Stimulated activated CD8-positive, alpha-beta memory T cell treated with anti-CD3 and anti-CD28 coated beads, Interleukin-15, amount 100 ng/mL, for 4 hours (primary cell): ENCODE results near the gene ACP2.
A peak's percentile ranks its signal among the peaks of the same experiment; 100 is the strongest.

Experiments
- DNase-seq, 2 donors: peaks; one replicate each; pipeline ENCODE4 v3.0.0-alpha.2; 2020; ENCODE audit warnings: low read depth in 2 of 2

The ACP2 gene, protein sequence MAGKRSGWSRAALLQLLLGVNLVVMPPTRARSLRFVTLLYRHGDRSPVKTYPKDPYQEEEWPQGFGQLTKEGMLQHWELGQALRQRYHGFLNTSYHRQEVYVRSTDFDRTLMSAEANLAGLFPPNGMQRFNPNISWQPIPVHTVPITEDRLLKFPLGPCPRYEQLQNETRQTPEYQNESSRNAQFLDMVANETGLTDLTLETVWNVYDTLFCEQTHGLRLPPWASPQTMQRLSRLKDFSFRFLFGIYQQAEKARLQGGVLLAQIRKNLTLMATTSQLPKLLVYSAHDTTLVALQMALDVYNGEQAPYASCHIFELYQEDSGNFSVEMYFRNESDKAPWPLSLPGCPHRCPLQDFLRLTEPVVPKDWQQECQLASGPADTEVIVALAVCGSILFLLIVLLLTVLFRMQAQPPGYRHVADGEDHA

DNA sequence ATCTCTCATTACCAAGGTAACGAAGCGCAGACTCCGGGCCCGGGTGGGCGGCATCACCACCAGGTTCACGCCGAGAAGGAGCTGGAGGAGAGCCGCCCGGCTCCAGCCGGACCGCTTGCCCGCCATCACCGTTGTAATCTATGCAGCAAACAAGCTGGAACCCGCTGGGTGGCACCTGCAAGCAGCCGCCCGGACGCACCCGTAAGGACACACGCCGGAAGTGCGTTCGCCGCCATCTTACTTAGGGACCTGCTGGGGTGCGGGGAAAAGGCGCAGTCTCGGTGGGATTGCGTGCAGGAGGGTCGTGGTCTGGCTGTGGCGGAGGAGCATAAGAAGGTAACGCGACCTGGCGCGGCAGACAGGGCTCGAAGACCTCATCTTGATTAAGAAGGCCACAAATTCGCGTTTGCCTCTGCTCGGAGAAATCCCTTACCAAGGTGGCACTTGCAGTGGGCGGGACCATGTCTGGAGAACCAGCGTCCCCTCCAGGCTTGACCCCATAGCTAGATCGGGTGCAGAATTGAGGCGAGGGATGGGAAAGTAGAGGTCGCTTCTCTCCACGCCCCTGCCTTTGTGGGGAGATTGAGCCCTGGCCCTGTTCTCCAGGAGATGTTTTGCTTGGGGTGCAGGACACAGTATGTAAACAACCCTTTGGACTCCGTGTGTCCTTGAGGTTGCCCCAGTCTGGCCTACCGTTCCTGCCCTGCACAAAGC is at the start of gene ACP2:
TSS of gene ACP2 (minus strand) at position 151 of the 714 bp plus-strand sequence. CDS start at position 126, 25 bp downstream.
- peak; percentile 67 to 71 for DNase-seq

DNA sequence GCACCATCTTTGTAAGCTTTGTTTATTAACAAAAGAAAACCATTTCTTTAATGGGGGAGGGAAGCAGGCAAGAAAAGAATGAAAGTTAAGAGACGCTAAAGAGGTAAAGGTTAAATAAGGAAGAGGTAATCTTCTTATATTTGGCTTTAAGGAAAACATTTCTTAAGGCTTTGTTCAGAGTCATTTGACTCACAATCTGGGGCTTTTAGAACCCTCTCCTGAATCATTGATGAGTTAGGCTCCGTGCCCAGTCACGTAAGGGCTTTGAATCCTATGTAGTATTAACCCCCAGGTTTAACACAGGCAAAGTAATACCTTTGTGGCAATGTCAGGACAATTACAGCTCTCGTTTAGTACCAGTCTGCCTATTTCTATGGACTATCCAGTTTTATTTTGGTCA is 47.4 kb upstream of the ACP2 start:
- DNase-seq = no peak

DNA sequence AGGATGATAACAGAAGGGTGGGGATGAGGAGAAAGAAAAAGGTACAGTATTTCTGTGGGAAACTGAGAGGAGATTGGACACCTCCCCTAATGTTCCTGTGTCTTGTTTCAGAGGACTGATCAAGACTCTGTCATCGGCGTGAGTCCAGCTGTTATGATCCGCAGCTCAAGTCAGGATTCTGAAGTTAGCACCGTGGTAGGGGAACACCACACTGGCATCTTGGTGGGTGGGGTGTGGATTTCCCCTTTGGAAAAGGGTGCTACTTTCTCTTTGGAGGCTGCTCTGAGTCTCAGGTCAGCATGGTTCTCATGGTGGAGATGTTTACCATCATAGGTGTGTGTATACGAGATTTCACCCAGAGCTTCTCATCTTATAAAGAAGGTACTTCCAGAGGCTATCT is 46.8 kb upstream of the ACP2 start:
- no peak for DNase-seq

DNA sequence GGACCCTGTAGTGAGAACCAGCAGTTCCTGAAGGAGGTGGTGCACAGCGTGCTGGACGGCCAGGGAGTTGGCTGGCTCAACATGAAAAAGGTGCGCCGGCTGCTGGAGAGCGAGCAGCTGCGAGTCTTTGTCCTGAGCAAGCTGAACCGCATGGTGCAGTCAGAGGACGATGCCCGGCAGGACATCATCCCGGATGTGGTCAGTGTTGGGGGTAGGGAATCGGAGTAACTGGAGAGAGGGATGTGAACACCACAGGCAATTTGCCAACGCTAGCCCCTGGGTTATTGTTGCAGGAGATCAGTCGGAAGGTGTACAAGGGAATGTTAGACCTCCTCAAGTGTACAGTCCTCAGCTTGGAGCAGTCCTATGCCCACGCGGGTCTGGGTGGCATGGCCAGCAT is 41.2 kb upstream of the ACP2 start:
- DNase-seq = no peak

DNA sequence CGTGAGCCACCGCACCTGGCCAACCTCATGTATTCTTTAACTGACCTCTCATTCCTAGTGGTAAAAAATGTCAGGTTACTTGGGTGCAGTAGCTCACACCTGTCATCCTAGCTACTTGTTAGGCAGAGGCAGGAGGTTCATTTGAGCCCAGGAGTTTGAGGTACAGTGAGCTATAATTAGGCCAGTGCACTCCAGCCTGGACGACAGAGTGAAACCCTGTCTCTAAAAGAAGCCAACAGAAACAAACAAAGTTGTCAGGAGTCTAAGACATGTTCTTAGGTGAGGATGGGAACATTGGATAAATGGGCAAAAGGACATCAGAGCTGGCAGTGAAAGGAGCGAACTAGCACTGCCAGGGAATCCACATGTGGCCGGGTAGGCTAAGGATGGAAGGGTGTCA is 39.5 kb upstream of the ACP2 start:
- no peak for DNase-seq

DNA sequence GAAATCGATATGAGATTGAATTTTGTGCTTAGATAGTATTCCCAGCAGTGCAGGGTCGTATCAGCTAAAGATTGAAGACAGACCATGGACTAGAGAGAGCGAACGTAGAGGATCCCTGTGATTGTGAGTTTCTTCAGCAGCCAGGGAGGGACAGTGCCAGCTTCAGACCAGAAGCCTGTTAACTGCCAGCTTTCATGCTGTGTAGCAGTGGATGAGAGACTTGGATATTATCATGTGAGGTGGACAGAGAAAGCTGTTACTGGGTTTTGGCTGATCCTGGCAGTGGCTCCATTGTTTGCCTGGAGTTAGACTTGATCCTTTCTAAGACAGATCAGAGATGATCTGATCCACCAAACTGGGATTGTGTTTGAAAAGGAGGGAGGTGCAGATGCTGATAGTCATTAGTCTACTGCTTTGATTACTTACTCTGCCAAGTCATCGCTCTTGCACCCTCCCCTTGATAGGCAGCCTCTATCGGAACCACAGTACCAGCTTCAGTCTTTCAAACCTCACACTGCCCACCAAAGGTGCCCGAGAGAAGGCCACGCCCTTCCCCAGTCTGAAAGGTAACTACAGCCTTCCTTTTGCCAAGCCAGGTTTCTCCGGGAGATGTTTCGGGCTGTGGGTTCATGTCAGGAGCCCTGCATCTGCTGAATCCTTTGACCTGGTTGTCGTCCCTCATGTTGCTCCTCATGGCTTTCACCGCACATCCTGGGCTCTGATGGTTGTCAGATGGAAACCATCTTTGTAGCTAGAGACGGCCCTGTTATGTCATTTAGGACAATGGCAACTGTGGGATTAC is 37.6 kb upstream of the ACP2 start:
- DNase-seq = no peak

DNA sequence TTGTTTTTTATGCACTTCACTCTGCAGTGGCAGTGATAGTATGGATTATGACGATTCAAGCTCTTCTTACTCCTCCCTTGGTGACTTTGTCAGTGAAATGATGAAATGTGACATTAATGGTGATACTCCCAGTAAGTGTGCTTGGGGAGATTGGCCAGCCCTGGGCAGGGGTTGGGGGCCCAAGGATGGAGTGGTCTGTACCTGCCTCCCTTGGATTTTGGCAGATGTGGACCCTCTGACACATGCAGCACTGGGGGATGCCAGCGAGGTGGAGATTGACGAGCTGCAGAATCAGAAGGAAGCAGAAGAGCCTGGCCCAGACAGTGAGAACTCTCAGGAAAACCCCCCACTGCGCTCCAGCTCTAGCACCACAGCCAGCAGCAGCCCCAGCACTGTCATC is 35.5 kb upstream of the ACP2 start:
- no peak for DNase-seq

DNA sequence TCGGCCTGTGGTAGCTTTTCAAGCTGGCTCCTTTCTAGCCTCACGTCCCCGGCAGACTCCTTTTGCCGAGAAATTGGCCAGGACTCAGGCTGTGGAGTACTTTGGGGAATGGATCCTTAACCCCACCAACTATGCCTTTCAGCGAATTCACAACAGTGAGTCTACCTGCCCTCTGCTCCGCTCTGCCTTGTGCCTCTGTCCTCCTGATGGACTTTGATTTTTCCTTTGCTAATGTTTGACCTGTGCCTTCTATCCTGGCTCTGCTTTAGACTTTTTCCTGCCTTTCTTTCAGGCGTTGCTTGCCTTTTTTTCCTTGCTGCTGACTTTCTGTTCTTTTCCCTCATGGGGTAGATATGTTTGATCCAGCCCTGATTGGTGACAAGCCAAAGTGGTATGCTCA is 33.8 kb upstream of the ACP2 start:
- DNase-seq = no peak

DNA sequence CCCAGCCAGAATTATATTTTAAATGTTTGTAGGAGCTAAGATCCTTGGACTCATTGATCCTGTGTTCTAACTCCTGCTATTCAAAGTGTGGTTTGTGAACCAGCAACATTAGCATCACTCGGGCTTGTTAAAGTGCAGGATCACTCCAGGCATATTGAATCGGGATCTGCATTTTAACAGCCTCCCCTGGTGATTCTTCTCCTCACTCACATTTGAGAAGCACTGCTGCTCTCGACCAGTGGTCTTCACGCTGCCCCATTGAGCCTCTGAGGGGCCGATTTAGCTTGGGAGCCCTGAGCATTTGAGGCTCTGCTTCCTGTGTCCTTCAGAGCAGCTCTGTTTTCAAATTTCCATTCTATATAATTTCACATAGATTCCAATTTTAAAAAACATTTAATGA is 32.2 kb upstream of the ACP2 start:
- DNase-seq = no peak

DNA sequence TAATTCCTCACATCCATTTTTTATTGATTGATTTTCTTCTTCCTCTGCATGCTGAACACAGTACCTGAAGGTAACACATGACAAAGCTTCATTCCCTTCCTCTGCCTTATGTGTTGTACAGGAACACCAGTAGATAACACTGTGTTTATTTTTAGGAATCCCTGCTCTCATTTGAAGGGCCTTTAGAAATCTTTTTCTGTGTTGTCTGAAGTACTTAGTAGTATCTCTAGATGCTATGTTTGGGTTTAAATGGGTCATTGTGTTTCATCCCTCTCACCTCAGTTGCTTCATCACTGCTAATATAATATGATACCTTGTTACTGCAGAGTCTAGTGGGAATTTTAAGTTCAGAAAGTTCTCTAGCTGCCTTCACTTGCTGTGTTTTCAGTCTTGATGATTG is 31.5 kb upstream of the ACP2 start:
- DNase-seq = no peak

DNA sequence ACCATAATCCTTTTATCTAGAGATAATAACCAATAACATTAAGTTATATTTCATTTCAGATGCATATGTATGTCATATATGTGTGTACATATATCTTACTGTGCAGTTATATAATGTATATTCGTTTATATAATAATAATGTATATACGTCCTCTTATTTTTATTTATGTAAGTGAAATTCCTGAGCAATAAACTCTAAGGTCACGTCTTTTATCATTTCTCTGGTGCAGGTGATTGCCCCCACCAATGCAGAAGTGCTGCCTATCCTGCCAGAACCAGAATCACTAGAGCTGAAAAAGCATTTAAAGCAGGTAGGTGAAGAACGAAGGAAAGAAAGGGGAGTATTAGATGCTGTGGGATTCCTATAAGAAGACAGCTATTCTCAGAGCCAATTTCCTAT is 30.2 kb upstream of the ACP2 start:
- no peak for DNase-seq

DNA sequence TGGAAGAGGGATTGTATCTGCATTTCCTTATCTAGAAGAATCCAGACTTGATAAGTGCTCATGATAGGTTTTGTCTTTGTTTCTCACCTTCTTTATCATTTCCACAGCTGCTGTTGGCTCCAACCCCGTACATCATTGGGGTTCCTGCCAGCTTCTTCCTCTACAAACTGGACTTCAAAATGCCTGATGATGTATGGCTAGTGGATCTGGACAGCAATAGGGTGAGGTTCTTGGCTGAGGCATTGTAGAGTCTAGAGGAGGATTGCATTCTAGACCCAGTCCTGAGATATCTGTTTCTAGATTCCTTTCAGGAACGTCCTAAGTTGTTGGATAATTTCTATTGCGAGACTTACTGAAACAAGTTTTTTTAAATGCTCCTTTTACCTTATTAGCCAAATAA is 29.4 kb upstream of the ACP2 start:
- DNase-seq = no peak

DNA sequence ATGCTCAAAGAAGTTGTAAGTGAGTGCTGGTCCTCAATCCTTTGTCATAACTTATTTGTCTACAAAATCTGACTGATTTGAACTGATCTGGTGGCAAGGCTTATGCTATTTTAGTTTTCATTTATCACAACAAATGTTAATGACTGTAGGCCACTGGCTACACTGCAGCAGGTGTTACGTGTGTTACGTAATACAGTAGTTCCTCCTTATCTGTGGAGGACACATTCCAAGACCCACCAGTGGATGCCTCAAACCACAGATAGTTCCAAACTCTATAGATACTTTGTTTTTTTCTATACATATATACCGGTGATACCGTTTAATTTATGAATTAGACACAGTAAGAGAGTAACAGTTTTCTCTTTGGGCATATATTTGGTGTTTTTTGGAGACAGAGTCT is 28.3 kb upstream of the ACP2 start:
- no peak for DNase-seq

DNA sequence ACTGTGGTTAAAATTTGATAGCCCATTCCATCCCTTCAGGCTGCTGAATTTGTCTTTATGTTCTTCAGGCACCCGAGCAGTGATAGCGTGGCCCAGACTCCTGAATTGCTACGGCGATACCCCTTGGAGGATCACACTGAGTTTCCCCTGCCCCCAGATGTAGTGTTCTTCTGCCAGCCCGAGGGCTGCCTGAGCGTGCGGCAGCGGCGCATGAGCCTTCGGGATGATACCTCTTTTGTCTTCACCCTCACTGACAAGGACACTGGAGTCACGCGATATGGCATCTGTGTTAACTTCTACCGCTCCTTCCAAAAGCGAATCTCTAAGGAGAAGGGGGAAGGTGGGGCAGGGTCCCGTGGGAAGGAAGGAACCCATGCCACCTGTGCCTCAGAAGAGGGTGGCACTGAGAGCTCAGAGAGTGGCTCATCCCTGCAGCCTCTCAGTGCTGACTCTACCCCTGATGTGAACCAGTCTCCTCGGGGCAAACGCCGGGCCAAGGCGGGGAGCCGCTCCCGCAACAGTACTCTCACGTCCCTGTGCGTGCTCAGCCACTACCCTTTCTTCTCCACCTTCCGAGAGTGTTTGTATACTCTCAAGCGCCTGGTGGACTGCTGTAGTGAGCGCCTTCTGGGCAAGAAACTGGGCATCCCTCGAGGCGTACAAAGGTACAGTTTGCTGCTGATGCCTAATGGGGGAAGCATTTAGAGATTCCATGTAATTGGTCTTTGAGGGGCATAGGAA is 26.1 kb upstream of the ACP2 start:
- no peak for DNase-seq

DNA sequence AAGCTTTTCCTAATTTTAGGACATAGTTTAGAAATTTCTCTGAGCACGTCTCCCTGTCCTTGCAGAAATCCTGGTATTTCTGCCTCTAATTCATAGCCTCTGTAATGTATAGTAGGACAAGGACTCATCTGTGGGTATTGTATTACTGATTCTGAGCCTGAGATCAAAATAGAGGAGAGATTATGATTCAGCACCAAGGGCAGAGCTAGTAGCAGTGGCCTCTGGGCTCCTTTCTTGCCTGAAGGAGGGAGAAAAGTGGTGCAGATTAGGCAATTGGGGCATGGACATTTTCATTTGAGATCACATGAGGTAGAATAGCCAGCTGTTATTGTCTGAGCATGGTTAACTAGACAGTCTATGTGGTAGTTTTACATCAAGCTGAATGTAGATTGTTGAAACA is 24.1 kb upstream of the ACP2 start:
- no peak for DNase-seq

DNA sequence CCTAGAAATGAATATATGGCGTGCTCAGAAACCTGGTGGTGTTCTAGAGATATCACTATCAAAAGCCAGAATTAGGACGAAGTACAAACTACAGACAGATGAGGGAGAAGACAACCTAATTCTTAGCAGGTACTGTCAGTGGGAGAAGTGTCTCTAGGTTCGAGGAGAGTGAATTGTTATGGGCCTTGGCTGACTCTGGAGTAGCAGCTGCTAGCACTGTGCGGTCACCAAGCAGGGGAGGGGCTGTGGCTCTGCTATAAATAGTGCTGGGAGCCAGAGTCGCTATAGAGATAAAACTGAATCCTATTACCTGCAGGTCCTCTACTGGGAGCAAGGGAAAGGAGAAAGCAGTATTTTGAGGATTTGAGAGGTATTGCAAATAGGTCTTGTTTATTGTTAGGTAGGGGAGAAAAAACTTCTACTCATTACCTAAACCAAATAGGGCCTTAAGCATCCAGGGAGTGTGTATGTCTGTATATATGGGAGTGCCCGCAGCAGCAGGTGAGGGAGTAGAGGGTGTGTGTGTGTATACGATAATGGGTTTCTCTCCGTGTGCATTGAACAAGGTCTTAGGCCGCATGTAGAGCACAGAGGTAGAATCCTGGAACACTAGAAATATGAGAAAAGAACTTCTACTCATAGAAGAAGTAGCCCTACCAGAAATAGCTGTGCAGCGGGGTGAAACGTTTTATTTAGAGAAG is 23.5 kb upstream of the ACP2 start:
- no peak for DNase-seq

DNA sequence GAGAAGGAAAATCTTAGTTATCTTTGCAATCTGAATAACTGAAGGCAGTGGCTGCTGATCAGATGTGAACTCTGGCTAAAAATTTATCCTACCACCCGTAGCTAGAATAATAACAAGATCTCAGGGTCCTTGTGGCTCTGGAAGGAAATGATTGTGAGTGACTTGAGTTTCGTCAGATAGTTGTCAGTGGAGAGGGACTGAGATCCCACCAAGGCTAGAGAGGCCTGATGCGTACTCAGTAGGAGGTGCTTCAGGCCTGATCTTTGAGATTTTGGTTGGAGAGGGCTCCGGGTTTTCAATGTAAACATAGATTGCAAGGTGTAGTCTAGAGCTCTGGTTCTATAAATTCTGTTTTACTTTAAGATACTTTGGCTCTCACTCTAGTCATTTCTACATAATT is 22.7 kb upstream of the ACP2 start:
- DNase-seq = no peak

DNA sequence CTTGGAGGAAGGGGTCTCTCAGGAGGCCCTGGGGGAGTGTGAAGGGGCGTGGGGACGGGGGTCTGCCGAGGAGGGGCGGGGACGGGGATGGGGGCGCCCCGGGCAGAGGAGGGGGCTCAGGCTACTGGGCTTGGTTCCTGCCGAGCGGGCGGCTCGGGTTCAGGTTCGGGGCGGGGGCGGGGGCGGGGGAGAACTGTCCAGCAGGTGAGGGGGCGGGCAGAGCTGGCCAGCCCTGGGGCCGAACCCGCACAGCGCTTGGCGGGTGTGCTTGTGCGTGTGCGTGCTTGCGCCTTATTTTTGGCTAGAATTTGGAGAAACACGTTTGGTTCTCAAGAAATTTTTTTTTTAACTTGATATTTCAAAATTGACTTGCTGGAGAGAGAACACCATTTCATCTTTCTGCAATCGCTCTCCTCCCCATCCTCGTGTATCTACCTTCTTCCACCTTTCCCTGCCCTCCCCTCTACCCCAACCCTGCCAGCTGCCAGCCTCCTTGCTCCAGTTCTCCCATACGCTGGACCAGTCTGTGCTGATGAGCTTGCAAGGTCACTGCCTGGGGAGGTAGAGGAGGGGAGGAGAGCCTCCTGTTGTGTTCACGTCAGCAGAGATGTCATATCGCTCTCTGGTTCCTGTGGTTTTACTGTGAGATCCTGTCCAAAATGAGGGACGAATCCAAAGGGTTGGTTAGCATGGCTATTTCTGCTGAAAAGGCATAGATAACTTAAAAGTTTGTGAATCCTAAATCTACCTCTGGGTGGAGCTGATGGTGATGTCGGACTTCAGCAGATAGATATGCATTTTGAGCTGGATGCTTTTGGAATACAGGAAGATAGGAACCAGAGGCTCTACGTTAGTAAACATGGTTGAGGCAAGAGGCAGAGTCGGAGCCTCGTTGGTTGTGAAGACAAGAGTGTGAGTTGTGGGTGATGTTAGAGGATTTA is 22.0 kb upstream of the ACP2 start:
- no peak for DNase-seq

DNA sequence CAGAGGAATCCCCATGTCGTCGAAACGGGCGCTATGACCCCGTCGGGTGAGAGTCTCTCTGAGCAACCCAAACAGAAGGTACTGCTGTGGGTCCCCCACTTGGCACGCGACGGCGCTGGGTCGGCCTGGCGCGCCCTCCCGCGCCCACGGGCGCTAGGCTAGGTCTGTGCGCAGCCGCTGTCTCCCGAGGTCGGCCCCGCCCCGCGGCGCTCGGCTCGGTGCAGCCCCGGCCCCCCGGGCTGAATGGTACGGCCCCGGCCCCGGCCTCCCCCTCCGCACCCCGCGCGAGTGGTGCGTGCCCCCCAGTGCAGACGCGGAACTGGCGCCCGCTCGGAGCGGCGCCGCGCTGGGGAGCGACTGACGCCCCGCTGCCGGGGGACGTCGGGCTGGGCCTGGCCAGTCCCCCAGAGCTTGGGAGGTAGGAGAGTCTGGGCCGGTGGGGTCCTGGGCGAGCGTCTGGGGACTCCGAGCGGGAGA is 21.3 kb upstream of the ACP2 start, which contains the start of gene MADD:
TSS of gene MADD (plus strand) at position 305 of the 477 bp plus-strand sequence.
- peak; percentile 79 to 85 for DNase-seq
